Endodermal cell (in vitro differentiated cells): ENCODE measurements around the gene GCH1. TPM values are rescaled to one million over a fixed set of nuclear protein-coding genes. Genes with fewer than 3 reads are reported as not detected.

ENCODE experiments used
- DNase-seq: peaks from one replicate; pipeline ENCODE4 v3.0.0-alpha.2; 2017
- H3K27ac ChIP-seq: 2 replicates; pipeline ENCODE4 v1.5.1; 2013; ENCODE audit warnings: mild to moderate bottlenecking, low read depth, low read length, moderate library complexity
- H3K27me3 ChIP-seq: 2 replicates; pipeline ENCODE4 v1.6.1; 2013; ENCODE audit warnings: mild to moderate bottlenecking, low read length, moderate library complexity; ENCODE audit not compliant: insufficient read depth, control insufficient read depth, poor library complexity, severe bottlenecking
- H3K36me3 ChIP-seq: 2 replicates; pipeline ENCODE4 v1.7.0; 2013; ENCODE audit warnings: mild to moderate bottlenecking, low read length, moderate library complexity; ENCODE audit not compliant: control insufficient read depth, insufficient read depth
- H3K4me1 ChIP-seq: one replicate; pipeline ENCODE4 v1.7.0; 2013; ENCODE audit warnings: low read length; ENCODE audit not compliant: control insufficient read depth, insufficient read depth
- H3K4me3 ChIP-seq: 2 replicates; pipeline ENCODE4 v1.5.1; 2013; ENCODE audit warnings: mild to moderate bottlenecking, low read length, moderate library complexity
- H3K9ac ChIP-seq: 2 replicates; pipeline ENCODE4 v1.6.1; 2013; ENCODE audit warnings: mild to moderate bottlenecking, low read length, moderate library complexity; ENCODE audit not compliant: poor library complexity, severe bottlenecking; ENCODE audit errors: extremely low read depth
- H3K9me3 ChIP-seq: 2 replicates; pipeline ENCODE4 v1.6.1; 2013; ENCODE audit warnings: mild to moderate bottlenecking, low read length, moderate library complexity; ENCODE audit not compliant: control insufficient read depth
- H3K27ac Mint-ChIP-seq: 2 replicates; pipeline ENCODE4 v1.8.0; 2020; ENCODE audit warnings: mixed read lengths
- H3K27me3 Mint-ChIP-seq: 2 replicates; pipeline ENCODE4 v1.8.0; 2021; ENCODE audit warnings: mild to moderate bottlenecking, mixed read lengths; ENCODE audit not compliant: insufficient read depth
- H3K36me3 Mint-ChIP-seq: 2 replicates; pipeline ENCODE4 v1.8.0; 2020; ENCODE audit warnings: low read depth, mixed read lengths
- H3K4me1 Mint-ChIP-seq: 2 replicates; pipeline ENCODE4 v1.8.0; 2020; ENCODE audit warnings: mixed read lengths
- H3K4me3 Mint-ChIP-seq: 2 replicates; pipeline ENCODE4 v1.8.0; 2020; ENCODE audit warnings: mild to moderate bottlenecking, moderate library complexity, mixed read lengths
- H3K9me3 Mint-ChIP-seq: 2 replicates; pipeline ENCODE4 v1.8.0; 2020; ENCODE audit warnings: mild to moderate bottlenecking, mixed read lengths
- WGBS, 2 experiments: methylation state at CpG; one replicate each; pipeline versions ENCODE4 v1.1.5 to v1.1.7; 2013; ENCODE audit warnings: missing lambda C conversion rate in 2 of 2, mixed read lengths in 1 of 2; ENCODE audit not compliant: insufficient coverage in 1 of 2, insufficient read length in 1 of 2; 5-methylcytosine and 5-hydroxymethylcytosine counted together
- microRNA-seq: library from miRNA; unstranded; fragments of <30 nt; microRNA quantifications from one replicate; pipeline ENCODE4 v1.2.0, GENCODE V29; 2020; ENCODE audit warnings: borderline microRNAs expressed
- total RNA-seq, 2 donors: library from RNA; stranded (reverse); fragmentation: NEBNext Ultra II Directional in 1 of 2; extraction: Animal tissue kit (Norgen Biotek cat#: 25700) in 1 of 2; gene quantifications; 2 replicates in 1 of 2; 3 replicates in 1 of 2; pipeline ENCODE4 v1.2.1, GENCODE V29; 2021
- TF ChIP-seq, protein P1 (sequence below): fragments of 200-600 bp; sonication (generic); conservative IDR thresholded peaks from 2 replicates; pipeline ENCODE4 v1.5.0; 2021; ENCODE audit warnings: antibody characterized with exemption, mild to moderate bottlenecking

The GCH1 gene
- total RNA-seq, 2 donors from 2014 or later = 18.3 to 18.7 TPM

DNA sequence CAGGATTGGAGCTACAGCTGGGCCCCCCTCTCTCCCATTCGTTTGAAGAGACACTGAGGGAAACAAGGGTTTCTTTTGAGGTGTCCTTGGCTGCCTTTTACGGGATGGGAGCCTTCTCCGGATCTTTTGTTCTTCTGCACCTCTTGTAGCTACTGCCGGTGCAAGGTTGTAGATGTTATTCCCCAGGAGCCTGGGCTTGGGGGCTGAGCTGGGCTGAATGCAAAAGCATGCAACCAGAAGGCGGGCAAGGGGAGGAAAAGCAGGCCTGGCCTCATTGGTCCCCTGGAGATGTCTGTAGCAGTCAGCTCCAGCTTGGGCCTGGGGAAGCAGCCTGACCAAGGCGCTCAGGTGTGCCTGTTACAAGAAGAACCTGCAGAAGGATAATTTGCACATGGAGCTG is 110.3 kb downstream of the GCH1 start:
- H3K4me3 Mint-ChIP-seq = no peak overlapping the region
- Histone ChIP-seq H3K36me3 (no peaks in the 10 kb centered on the region), H3K4me3 (no peak overlapping the region), H3K27me3 (peaks cover 9% of the 10 kb centered on the region), H3K9ac (no peak overlapping the region), H3K9me3 (peaks cover 9% of the 10 kb centered on the region), H3K27ac (no peak overlapping the region), H3K4me1 (no peaks in the 10 kb centered on the region)
- H3K27me3 Mint-ChIP-seq = peaks cover 9% of the 10 kb centered on the region
- 75 to 80% methylated on average over 4 to 6 of the region's 6 CpGs for WGBS, 2 experiments
- TF ChIP-seq, protein P1, sequence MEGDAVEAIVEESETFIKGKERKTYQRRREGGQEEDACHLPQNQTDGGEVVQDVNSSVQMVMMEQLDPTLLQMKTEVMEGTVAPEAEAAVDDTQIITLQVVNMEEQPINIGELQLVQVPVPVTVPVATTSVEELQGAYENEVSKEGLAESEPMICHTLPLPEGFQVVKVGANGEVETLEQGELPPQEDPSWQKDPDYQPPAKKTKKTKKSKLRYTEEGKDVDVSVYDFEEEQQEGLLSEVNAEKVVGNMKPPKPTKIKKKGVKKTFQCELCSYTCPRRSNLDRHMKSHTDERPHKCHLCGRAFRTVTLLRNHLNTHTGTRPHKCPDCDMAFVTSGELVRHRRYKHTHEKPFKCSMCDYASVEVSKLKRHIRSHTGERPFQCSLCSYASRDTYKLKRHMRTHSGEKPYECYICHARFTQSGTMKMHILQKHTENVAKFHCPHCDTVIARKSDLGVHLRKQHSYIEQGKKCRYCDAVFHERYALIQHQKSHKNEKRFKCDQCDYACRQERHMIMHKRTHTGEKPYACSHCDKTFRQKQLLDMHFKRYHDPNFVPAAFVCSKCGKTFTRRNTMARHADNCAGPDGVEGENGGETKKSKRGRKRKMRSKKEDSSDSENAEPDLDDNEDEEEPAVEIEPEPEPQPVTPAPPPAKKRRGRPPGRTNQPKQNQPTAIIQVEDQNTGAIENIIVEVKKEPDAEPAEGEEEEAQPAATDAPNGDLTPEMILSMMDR = no peak
- H3K27ac Mint-ChIP-seq = no peak overlapping the region
- DNase-seq = peak; percentile 51
- H3K9me3 Mint-ChIP-seq = peaks cover 4% of the 10 kb centered on the region
- no peaks in the 10 kb centered on the region for H3K36me3 Mint-ChIP-seq
- H3K4me1 Mint-ChIP-seq = peaks cover 8% of the 10 kb centered on the region

Small RNAs within 50 kb of the gene (microRNA-seq; reads per million reads assigned to microRNA genes)
- gene MIR4308 = not detected

Other genes with a start within 250 kb of the GCH1 start
- gene WDHD1, start 124.3 kb upstream of the GCH1 start, total RNA-seq = 10 to 100 TPM; 63.4 to 99.3 TPM
- 10 to 100 TPM; 28.0 to 32.0 TPM for gene SOCS4, start 124.4 kb upstream of the GCH1 start, total RNA-seq
- 100 to 1,000 TPM; 122 to 153 TPM for gene MAPK1IP1L, start 148.8 kb upstream of the GCH1 start, total RNA-seq
- gene LGALS3, start 226.4 kb upstream of the GCH1 start, total RNA-seq = 1 to 10 TPM; 1.0 to 2.0 TPM